Activated naive CD8-positive, alpha-beta T cell treated with anti-CD3 and anti-CD28 coated beads for 36 hours (primary cell): ENCODE data around the gene TAS1R2. TPM values are rescaled to one million over a fixed set of nuclear protein-coding genes. Genes with fewer than 3 reads are reported as not detected.
"Not testable (repeated sequence)": the region's sequence is repeated elsewhere in the genome, so short reads cannot be mapped to it uniquely, and the experiment has no call there.

Experiments
- DNase-seq: peaks from one replicate; pipeline ENCODE4 v3.0.0; 2021
- H3K27ac Mint-ChIP-seq: one replicate; pipeline ENCODE4 v1.8.0; 2022; ENCODE audit warnings: mild to moderate bottlenecking, moderate library complexity, mixed read lengths
- H3K27me3 Mint-ChIP-seq: one replicate; pipeline ENCODE4 v1.8.0; 2022; ENCODE audit warnings: mild to moderate bottlenecking, mixed read lengths
- H3K36me3 Mint-ChIP-seq: one replicate; pipeline ENCODE4 v1.8.0; 2021; ENCODE audit warnings: mild to moderate bottlenecking, mixed read lengths
- H3K4me1 Mint-ChIP-seq: one replicate; pipeline ENCODE4 v1.8.0; 2021; ENCODE audit warnings: mixed read lengths
- H3K4me3 Mint-ChIP-seq: one replicate; pipeline ENCODE4 v1.8.0; 2022; ENCODE audit warnings: mild to moderate bottlenecking, moderate library complexity, mixed read lengths
- H3K9me3 Mint-ChIP-seq: one replicate; pipeline ENCODE4 v1.8.0; 2022; ENCODE audit warnings: mixed read lengths
- total RNA-seq, 2 experiments: library from RNA; stranded (reverse); gene quantifications; one replicate each; pipeline ENCODE4 v1.2.3, GENCODE V29; 2021

The TAS1R2 gene
- total RNA-seq, result not detected

GRCh38 chr1:18859560-18859959 lies at the start of gene TAS1R2:
TAS1R2 (minus strand) TSS chr1:18859660; CDS start chr1:18859660, 0 bp downstream.
- Mint-ChIP-seq H3K9me3 (no peaks in the 10 kb centered on the region), H3K27ac (no peak within 1 kb of the TSS), H3K36me3 (no peaks in the 10 kb centered on the region), H3K27me3 (no peaks in the 10 kb centered on the region), H3K4me1 (no peaks in the 10 kb centered on the region), H3K4me3 (no peak within 1 kb of the TSS)
- DNase-seq, result no peak

GRCh38 chr1:18907917-18908845 lies 48.7 kb upstream of the TAS1R2 start:
- Mint-ChIP-seq H3K4me3 (no peak overlapping the region), H3K9me3 (peaks cover 2% of the 10 kb centered on the region), H3K36me3 (peaks cover 27% of the 10 kb centered on the region), H3K27me3 (no peaks in the 10 kb centered on the region), H3K27ac (peak overlapping the region; percentile 62), H3K4me1 (peaks cover 21% of the 10 kb centered on the region)
- DNase-seq, result no peak

DNA sequence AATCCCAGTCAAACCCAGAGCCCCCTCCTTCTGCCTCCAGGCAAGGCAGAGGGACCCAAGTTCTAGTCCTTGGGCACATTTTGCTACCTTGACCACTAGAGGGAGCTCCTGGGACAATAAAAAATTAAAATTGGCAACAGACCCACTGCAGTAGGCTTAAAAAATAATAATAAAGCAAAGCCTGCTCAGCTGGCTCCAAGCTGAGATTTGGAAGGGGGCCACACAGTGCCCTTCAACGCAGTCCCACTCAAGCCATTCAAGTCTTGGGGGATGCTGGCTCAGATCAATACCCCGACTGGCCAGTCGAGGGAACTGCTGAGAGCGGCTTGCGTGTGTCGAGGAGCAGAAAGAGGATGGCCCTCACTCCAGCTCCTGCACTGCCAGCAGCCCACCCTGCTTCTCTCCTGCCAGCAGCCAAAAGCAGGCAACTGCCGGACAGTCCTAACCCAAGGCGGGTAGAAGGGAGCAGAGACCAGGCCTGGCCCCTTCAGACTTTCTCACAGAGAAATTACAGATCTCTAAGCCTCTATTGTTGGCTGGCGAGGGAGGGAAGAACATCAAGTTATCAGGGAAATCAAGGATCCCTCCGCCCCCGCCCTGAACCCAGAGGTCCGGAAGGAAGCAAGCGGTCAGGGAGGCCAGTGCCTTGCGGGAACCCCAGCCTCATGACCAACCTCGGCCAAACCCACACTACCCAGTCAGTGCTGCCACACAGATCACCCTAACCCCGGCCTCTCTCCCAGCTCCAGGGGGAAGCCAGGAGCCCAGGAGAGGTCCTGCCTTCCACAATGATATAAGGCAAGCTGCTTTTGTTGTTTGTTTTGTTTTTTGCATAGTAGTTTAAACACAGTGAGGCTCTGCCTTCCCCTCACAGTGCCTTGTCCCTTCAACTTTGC lies 47.8 kb upstream of the TAS1R2 start:
- peak overlapping the region; percentile 62 for H3K27ac Mint-ChIP-seq
- no peak overlapping the region for H3K4me3 Mint-ChIP-seq
- H3K9me3 Mint-ChIP-seq, result peaks cover 2% of the 10 kb centered on the region
- peaks cover 27% of the 10 kb centered on the region for H3K36me3 Mint-ChIP-seq
- DNase-seq, result peak; percentile 33
- no peaks in the 10 kb centered on the region for H3K27me3 Mint-ChIP-seq
- peaks cover 18% of the 10 kb centered on the region for H3K4me1 Mint-ChIP-seq

DNA sequence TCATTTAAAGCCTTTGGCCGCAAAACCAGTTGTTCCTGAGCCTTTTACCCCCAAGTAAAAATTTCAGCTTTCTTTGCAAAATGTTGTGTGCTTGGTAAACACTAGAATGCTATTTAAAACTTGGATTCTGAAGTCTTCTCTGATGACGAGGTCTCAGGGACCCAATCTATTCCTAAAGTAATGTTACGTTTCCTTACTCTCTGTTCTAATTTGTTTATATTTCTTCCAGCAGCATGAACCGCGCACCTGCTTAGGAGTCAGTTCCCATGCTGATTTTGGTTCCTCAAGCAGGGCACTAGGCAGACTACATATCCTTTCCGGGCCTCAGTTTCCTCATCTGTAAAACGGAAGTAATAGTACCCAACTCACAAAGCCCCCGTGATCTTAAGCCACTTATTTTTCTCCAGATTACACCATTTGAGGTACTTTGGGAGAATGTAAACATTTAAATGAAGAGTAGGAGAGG lies 43.9 kb upstream of the TAS1R2 start:
- Mint-ChIP-seq H3K4me1 (peaks cover 26% of the 10 kb centered on the region), H3K36me3 (peaks cover 2% of the 10 kb centered on the region), H3K9me3 (no peaks in the 10 kb centered on the region), H3K4me3 (peak overlapping the region; percentile 80), H3K27ac (peak overlapping the region; percentile 8), H3K27me3 (no peaks in the 10 kb centered on the region)
- DNase-seq, result no peak

DNA sequence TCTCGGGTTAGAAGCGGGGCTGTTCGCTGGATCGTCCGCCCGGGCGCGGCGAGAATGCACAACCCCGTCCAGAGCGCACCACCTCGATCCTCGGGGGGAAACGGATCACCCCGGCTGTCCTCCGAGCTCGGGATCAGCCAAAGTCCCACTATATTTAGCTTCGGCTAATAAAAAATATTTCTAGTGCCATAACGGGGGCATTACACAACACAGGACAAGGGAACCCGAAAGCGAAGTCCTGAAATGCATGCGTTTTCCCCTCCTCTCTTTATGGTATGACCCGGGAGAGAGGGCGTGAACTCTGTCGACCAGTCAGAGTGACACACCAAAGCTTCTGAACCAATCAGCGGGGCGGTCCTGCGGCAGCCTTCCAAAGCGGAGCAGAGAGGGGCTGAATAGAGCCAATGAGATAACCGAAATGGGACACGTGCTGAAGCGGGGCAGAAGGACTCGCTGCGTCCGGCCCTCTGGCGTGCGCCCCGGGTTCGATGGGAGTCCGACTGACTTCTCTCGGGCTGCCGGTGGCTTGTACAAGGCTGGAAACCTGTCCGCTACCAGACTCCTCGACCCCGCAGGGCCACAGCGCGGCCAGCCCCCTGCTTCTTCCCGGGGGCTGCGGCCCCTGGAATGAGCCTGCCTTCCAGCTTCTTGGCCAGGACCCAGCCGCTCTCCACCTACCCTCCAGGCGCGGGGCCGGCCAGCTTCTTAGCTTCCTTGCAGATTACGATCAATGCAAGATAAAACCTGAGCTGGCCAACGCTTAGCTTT lies 43.2 kb upstream of the TAS1R2 start, which contains the start of gene ALDH4A1:
Gene ALDH4A1 (minus strand): TSS at position 33 of the 768 bp plus-strand sequence. CDS start 32 bp downstream, at position 1.
- Mint-ChIP-seq H3K4me1 (peaks cover 26% of the 10 kb centered on the region), H3K4me3 (peak within 1 kb of the TSS; percentile 93), H3K36me3 (no peaks in the 10 kb centered on the region), H3K27me3 (no peaks in the 10 kb centered on the region), H3K9me3 (no peaks in the 10 kb centered on the region), H3K27ac (peak within 1 kb of the TSS; percentile 98)
- peak; percentile 93 for DNase-seq

DNA sequence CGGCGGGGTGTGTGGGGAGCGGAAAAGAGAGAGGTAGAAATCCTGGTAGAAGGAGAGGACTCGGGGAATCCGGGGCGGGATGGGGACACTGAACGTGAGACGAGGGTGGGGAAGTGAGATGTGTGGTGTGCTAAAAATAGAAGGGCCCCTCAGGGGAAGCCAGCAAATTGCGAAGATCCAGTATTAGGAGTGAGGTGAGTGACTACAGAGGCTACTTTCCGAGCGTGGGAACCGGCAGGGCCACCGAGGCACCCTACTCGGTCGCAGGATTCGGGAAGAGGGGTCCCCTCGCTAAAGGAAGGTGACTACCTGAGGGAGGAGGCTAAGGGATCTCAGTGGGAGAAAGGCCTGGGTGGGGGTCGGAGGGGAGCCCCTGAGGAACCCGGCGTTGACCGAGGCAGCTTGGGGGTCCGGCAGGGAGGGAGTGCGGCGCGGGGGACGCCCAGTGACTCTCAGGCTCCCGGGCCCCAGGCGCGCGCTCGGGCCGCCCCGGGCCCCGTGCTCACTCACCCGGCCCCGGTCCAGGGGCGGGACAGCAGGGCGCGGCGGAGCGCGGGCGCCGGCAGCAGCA lies 42.6 kb upstream of the TAS1R2 start:
- Mint-ChIP-seq H3K4me3 (peak overlapping the region; percentile 93), H3K9me3 (no peaks in the 10 kb centered on the region), H3K27ac (peak overlapping the region; percentile 82), H3K4me1 (peaks cover 26% of the 10 kb centered on the region), H3K27me3 (no peaks in the 10 kb centered on the region), H3K36me3 (no peaks in the 10 kb centered on the region)
- no peak for DNase-seq

- no peaks in the 10 kb centered on the region for H3K9me3 Mint-ChIP-seq
- no peaks in the 10 kb centered on the region for H3K36me3 Mint-ChIP-seq
- no peaks in the 10 kb centered on the region for H3K27me3 Mint-ChIP-seq
- H3K27ac Mint-ChIP-seq, result peak overlapping the region; percentile 82
- H3K4me1 Mint-ChIP-seq, result peaks cover 24% of the 10 kb centered on the region
- no peak for DNase-seq
- peak overlapping the region; percentile 93 for H3K4me3 Mint-ChIP-seq
These were observed 41.9 kb upstream of the TAS1R2 start for GRCh38 chr1:18901147-18901951.

GRCh38 chr1:18900303-18900841 lies 40.9 kb upstream of the TAS1R2 start:
- no peaks in the 10 kb centered on the region for H3K36me3 Mint-ChIP-seq
- no peaks in the 10 kb centered on the region for H3K27me3 Mint-ChIP-seq
- no peak overlapping the region for H3K27ac Mint-ChIP-seq
- peak overlapping the region; percentile 10 for H3K4me3 Mint-ChIP-seq
- no peaks in the 10 kb centered on the region for H3K9me3 Mint-ChIP-seq
- no peak for DNase-seq
- peaks cover 24% of the 10 kb centered on the region for H3K4me1 Mint-ChIP-seq

DNA sequence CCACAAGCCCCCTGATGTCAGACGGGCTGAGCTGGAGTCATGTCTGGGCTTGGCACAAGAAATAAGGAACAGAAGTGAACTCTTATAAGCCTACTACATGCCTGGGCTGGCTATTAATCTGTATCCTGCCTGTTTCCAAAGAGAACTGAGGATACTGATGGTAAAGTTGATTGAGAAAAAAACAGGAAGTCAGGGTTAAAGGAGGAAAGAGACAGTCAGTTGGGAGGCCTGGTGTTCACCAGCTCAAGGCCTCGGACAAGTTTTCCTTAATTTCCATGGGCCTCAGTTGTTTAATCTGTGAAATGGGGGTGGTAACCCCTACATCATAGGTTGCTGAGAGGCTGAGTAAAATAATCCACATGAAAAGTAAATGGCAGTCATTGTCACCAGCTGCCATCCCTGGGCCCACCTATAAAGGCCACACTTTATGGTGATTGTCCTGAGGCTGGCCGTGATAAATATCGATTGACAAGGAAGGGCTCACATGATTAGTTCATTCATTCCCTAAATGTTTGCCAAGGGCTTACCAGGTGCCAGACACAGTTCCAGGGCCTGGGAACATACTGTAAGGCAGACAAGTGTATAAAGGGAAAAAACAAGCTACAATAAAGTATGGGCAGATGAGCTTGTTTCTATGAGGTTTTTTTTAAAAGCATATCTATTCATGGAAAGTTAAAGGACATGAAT lies 40.0 kb upstream of the TAS1R2 start:
- Mint-ChIP-seq H3K4me3 (no peak overlapping the region), H3K9me3 (no peaks in the 10 kb centered on the region), H3K36me3 (no peaks in the 10 kb centered on the region)

DNA sequence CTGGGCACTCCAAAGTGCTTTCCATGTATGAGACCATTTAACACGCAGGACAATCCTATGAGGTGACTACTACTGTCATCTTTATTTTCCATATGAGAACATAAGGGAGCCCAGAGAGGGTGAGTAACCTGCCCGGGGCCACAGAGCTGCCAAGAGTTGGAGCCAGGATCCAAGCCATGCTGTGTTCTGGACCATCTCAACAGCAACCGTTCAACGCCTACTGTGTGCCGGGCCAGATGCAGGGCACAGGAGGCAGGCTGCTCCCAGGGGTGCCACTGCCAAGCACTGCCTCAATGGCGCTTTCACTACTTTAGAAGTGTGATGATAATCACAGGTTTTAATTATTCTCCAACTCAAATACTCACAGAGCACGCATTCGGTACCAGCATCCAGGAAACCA lies 39.1 kb upstream of the TAS1R2 start:
- no peaks in the 10 kb centered on the region for H3K36me3 Mint-ChIP-seq
- no peaks in the 10 kb centered on the region for H3K27me3 Mint-ChIP-seq
- no peak overlapping the region for H3K27ac Mint-ChIP-seq
- no peak for DNase-seq
- H3K4me3 Mint-ChIP-seq, result no peak overlapping the region
- H3K4me1 Mint-ChIP-seq, result peaks cover 21% of the 10 kb centered on the region
- no peaks in the 10 kb centered on the region for H3K9me3 Mint-ChIP-seq

More for the DNA sequence above, 40.0 kb upstream of the TAS1R2 start:
- DNase-seq, result no peak
- H3K4me1 Mint-ChIP-seq, result peaks cover 24% of the 10 kb centered on the region
- no peaks in the 10 kb centered on the region for H3K27me3 Mint-ChIP-seq
- H3K27ac Mint-ChIP-seq, result no peak overlapping the region

- DNase-seq, result no peak
- Mint-ChIP-seq H3K36me3 (no peaks in the 10 kb centered on the region), H3K27me3 (no peaks in the 10 kb centered on the region), H3K4me3 (no peak overlapping the region), H3K27ac (no peak overlapping the region), H3K4me1 (peaks cover 4% of the 10 kb centered on the region), H3K9me3 (no peaks in the 10 kb centered on the region)
These were observed 35.9 kb upstream of the TAS1R2 start for GRCh38 chr1:18895317-18895716.

- no peaks in the 10 kb centered on the region for H3K27me3 Mint-ChIP-seq
- no peaks in the 10 kb centered on the region for H3K4me1 Mint-ChIP-seq
- no peak overlapping the region for H3K4me3 Mint-ChIP-seq
- no peak for DNase-seq
- no peak overlapping the region for H3K27ac Mint-ChIP-seq
- no peaks in the 10 kb centered on the region for H3K36me3 Mint-ChIP-seq
- H3K9me3 Mint-ChIP-seq, result no peaks in the 10 kb centered on the region
These were observed 33.7 kb upstream of the TAS1R2 start for GRCh38 chr1:18893120-18893519.

DNA sequence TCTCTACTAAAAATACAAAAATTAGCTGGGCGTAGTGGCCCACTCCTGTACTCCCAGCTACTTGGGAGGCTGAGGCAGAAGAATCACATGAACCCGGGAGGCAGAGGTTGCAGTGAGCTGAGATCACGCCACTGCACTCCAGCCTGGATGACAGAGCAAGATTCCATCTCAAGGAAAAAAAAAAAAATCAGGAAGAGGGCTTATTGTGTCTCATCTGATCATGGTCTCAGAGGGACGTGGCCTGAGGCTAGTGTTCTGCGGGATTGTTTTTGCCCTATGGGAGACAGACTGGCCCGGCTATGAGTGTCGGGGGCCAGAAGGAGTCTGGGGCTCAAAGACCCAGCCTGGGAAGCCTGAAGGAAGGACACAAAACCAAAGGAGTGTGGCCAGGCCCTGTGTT lies 32.4 kb upstream of the TAS1R2 start:
- not testable (repeated sequence) for DNase-seq, H3K27ac Mint-ChIP-seq, H3K36me3 Mint-ChIP-seq, H3K4me1 Mint-ChIP-seq, H3K4me3 Mint-ChIP-seq, H3K9me3 Mint-ChIP-seq, H3K27me3 Mint-ChIP-seq
